Bronchial epithelial cell (primary cell): ENCODE results near the gene RAN. TPM values are rescaled to one million over a fixed set of nuclear protein-coding genes. Genes with fewer than 3 reads are reported as not detected.
A peak's percentile ranks its signal among the peaks of the same experiment; 100 is the strongest.

ENCODE experiments used
- DNase-seq: peaks from one replicate; pipeline ENCODE4 v3.0.0-alpha.2; 2010; ENCODE audit warnings: low read depth
- FAIRE-seq: peaks from 2 replicates; lab custom pipeline; 2011; peaks lifted over from hg19 to GRCh38; lab: Jason Lieb, UNC
- H3K27me3 ChIP-seq: 2 replicates; pipeline ENCODE4 v1.5.1; 2011; ENCODE audit warnings: low read length; ENCODE audit not compliant: control insufficient read depth, insufficient read depth
- H3K36me3 ChIP-seq: 2 replicates; pipeline ENCODE4 v1.5.1; 2011; ENCODE audit warnings: low read length; ENCODE audit not compliant: control insufficient read depth, insufficient read depth
- H3K4me3 ChIP-seq: 2 replicates; pipeline ENCODE4 v1.5.1; 2011; ENCODE audit warnings: mild to moderate bottlenecking, low read depth, low read length, control low read depth
- total RNA-seq: library from RNA; depleted of rRNA; stranded (reverse); fragments of >200 nt; gene quantifications from 2 replicates; pipeline ENCODE4 v1.2.1, GENCODE V29; 2014
- TF ChIP-seq, protein P1 (sequence below): IDR thresholded peaks from 2 replicates; pipeline ENCODE4 v1.5.1; 2011; ENCODE audit warnings: mild to moderate bottlenecking, moderate library complexity, low read length, control low read depth, inconsistent platforms; ENCODE audit not compliant: insufficient read depth, severe bottlenecking

RAN gene
- total RNA-seq, 1 donor from 2014 or later, result 580 TPM

DNA sequence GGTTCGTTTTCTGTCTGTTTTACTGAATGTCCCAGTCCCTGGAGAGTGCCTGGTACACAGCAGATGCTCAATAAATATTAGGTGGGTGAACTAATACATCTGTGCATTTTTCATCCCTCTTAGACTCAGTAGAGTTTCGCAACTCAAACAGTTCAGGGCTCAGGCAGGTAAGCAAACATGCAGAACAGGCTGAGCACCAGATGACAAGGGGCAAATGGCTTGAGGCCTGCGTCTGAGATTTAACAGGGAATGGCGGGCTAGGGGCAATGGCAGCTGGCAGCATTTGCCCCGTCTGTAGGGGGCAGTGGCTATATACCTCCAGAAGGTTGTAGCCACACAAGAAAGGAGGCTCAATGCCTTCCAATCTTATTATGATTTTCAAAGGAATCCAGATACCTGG lies 8.6 kb upstream of the RAN start:
- no peak overlapping the region for H3K4me3 ChIP-seq
- TF ChIP-seq, protein P1, sequence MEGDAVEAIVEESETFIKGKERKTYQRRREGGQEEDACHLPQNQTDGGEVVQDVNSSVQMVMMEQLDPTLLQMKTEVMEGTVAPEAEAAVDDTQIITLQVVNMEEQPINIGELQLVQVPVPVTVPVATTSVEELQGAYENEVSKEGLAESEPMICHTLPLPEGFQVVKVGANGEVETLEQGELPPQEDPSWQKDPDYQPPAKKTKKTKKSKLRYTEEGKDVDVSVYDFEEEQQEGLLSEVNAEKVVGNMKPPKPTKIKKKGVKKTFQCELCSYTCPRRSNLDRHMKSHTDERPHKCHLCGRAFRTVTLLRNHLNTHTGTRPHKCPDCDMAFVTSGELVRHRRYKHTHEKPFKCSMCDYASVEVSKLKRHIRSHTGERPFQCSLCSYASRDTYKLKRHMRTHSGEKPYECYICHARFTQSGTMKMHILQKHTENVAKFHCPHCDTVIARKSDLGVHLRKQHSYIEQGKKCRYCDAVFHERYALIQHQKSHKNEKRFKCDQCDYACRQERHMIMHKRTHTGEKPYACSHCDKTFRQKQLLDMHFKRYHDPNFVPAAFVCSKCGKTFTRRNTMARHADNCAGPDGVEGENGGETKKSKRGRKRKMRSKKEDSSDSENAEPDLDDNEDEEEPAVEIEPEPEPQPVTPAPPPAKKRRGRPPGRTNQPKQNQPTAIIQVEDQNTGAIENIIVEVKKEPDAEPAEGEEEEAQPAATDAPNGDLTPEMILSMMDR, result no peak
- DNase-seq (no peak), FAIRE-seq (no peak)
- no peaks in the 10 kb centered on the region for H3K36me3 ChIP-seq
- no peaks in the 10 kb centered on the region for H3K27me3 ChIP-seq

DNA sequence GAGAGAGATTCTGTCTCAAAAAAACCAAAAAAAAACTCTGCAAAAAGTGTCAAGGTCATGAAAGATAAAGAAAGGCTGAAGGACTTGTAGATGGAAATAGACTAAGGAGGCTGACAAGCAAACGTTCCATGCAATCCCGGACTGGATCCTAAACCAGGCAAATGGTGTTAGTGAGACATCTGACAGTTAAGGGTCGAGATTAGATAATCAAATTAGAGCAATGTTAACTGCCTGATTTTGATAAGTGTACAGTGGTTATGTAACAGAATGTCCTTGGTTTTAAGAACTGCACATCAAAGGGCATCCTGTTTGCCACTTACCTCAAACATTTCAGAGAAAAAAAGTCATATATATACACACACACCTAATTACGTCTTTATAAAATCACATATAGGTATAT lies 3.5 kb upstream of the RAN start:
- Histone ChIP-seq H3K4me3 (no peak overlapping the region), H3K27me3 (no peaks in the 10 kb centered on the region), H3K36me3 (peaks cover 1% of the 10 kb centered on the region)
- TF ChIP-seq, protein P1, result no peak
- no peak for FAIRE-seq
- DNase-seq, result no peak

DNA sequence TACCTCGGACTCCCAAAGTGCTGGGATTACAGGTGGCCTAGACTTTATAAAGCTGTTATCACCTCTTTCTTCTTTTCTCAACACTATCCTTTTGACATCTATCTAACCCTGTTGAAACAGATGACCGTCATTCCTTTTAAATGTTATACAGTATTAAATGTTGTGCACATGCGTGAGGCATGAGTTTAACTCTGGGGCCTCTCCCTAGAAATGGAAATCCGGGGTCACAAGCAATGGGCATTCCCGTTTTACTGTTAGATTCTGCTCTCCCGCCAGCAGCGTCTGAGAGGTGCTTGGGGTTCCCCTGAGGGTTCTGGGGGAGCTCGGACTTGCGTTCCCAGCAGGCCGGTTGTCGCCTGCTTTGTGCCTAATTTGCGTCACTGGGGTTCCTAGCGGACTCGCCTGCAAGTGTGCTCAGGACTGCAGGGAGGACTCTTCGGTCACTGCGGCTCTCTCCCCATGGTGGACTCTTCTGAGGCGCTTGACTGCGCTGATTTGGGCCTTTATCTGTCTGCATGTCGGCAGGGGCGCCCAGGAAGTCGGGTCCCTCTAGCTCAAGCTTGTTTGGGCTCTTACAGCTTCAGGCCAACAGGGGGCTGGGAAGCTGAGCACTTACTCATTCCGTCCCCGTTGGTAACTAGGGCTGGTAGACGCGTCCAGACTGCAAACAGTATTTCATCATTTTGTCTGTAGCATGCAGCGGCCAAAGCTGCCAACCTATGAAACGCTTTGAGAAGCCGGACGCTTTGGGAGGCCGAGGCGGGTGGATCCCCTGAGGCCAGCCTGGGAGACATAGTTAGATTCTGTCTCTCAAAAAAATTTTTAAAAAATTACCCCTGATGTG lies 1.2 kb upstream of the RAN start:
- no peak for FAIRE-seq
- Histone ChIP-seq H3K36me3 (peaks cover 6% of the 10 kb centered on the region), H3K27me3 (no peaks in the 10 kb centered on the region), H3K4me3 (peak overlapping the region; percentile 59)
- peak; percentile 90 for DNase-seq
- TF ChIP-seq, protein P1, result peak; percentile 79

DNA sequence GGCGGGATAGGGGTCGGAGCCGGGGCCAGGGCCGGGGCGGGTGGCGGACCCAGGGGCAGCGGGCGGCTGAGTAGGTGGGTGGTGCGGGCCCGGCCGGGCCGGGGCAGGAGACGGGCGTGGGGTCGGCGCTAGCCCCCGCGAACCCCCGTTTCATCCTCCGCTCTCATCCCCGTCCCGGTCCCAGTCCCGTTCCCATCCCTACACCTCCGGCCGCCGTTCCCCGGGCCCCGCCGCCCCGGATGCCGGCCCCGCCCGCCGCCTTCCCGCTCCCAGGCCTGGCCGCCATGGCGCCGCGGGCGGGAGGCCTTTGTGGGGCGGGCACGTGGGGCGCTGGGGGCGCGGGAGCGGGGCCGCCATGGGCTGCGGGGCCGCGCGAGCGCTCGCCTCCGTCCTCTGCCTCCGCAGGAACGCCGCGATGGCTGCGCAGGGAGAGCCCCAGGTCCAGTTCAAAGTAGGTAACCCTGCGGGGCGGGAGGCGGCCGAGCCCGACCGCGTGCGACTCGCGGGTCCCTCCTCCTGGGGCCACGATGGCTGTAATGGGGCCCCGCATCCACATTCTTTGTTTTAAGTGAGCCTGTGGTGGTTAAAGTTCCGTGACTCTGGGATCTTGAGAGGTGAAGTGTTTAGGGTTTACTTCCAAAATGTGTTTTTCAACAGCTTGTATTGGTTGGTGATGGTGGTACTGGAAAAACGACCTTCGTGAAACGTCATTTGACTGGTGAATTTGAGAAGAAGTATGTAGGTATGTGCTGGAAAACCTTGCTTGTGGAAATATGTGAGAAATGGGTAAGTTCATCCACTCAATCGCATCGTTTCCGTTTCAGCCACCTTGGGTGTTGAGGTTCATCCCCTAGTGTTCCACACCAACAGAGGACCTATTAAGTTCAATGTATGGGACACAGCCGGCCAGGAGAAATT lies 572 bp downstream of the RAN start:
- TF ChIP-seq, protein P1, result no peak
- H3K4me3 ChIP-seq, result peak overlapping the region; percentile 62
- peaks cover 10% of the 10 kb centered on the region for H3K36me3 ChIP-seq
- DNase-seq (no peak), FAIRE-seq (no peak)
- no peaks in the 10 kb centered on the region for H3K27me3 ChIP-seq

DNA sequence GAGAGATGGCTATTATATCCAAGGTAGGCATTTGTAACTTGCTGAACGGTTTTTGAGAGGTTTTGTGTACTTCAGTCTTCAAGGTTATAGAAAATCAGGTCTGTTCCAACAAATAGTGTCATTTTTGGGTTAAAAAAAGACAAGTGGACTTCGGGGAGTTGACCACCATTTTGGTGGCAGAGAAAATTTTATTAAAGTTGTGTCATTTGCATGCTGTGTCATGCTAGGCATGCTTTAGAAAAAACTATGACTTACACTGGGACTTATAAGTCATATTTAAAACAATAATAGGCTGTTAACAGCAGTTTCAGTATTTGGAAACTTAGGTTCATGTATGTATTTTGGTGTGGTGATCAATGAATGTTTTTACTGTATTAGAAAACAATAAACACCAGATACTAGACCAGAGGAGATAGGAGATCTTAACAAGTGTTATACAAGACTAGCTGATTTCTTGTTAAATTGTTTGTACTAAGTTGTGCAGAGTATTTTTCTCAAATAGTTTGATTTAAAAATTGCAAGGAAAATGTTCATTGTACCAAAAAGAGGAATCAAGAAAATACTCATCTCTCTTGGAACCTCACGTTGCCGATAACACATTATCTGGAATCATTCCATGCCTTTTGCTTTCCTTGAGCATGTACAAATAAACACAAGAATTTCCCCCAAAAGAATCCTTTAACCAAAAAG lies 1.4 kb downstream of the RAN start:
- TF ChIP-seq, protein P1, result no peak
- DNase-seq, result peak; percentile 50
- Histone ChIP-seq H3K4me3 (peak overlapping the region; percentile 62), H3K27me3 (no peaks in the 10 kb centered on the region), H3K36me3 (peaks cover 10% of the 10 kb centered on the region)
- no peak for FAIRE-seq
